Ecto neural progenitor cell (in vitro differentiated cells): Measurements from ENCODE around the gene CCIN.
"Not testable (repeated sequence)": the region's sequence is repeated elsewhere in the genome, so short reads cannot be mapped to it uniquely, and the experiment has no call there.

ENCODE experiments used
- DNase-seq: peaks from one replicate; pipeline ENCODE4 v3.0.0-alpha.2; 2018; ENCODE audit warnings: low spot score

The CCIN gene

DNA sequence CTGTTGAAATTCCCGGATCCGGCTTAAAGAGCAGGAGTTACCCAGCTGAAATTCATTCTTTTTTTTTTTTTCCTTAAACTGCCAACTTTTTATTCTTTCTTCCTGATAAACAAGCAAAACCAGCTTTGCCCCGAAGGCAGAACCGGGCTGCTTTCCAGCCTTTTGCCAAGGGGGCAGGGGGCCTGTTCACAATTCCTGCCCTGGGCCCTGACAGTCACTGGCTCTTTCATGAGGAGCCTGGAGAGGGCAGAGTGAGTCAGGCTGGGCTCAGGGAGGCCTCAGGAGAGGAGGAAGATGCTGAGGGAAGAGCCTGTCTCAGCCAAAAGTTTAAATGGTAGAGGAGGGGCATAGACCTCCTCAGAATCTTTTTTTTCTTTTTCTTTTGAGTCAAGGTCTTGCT is 27.9 kb upstream of the CCIN start:
- DNase-seq: peak; percentile 58

DNA sequence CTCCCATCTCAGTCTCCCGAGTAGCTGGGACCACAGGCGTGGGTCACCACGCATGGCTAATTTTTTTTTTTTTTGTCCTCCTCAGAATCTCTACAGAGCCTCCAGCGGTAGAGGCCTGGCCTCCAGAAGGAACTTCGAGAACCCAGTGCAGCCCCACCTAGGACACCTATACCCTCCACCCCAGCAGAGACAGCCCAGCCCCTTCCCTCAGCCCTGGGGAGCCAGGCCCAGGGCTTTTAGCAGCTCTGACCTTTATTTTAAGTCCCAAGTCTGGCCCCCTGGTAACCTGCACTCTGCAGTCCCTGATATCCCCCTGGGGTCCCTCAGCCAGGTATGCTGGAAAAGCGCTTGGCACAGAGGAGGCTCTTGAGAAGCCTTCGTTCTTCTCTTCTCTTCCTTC is 27.4 kb upstream of the CCIN start:
- DNase-seq: no peak

GRCh38 chr9:36142510-36143244 is 26.5 kb upstream of the CCIN start:
- DNase-seq: no peak

DNA sequence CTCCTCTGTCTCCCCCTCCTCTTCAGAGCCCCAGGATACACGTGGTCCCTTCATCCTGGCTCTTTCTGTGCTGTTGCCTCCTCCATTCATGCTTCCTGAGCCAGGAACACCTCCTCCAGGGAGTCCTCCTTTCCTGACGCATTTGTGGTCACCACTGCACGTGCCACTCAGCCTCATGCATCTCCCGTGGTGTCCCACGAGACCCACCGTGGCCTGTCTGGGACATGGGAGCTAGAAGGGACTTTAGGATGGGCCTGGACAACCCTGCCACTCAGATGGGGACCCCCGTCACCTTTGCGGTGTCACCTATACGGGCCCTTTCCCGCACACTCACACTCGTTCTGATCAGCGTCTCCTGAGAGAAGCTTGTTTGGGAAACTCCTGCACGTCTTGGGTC is 25.9 kb upstream of the CCIN start:
- DNase-seq: no peak

GRCh38 chr9:36144309-36145232 is 24.6 kb upstream of the CCIN start:
- DNase-seq: no peak

DNA sequence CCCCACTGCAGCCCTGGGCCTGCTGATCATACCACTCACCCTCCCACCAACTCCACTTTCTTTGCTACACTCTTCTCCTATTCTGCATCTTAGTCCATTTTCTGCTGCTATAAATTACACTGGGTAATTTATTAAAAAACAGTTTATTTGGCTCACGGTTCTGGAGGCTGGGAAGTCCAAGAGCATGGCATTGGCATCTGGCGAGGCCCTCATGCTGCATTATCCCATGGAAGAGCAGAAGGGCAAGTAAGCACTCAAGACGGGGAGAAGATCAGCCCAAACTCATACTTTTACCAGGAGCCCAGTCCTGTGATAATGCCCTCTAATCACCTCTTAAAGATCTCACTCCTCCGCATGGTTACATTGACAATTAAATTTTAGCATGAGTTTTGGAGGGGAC is 23.2 kb upstream of the CCIN start:
- DNase-seq: no peak

DNA sequence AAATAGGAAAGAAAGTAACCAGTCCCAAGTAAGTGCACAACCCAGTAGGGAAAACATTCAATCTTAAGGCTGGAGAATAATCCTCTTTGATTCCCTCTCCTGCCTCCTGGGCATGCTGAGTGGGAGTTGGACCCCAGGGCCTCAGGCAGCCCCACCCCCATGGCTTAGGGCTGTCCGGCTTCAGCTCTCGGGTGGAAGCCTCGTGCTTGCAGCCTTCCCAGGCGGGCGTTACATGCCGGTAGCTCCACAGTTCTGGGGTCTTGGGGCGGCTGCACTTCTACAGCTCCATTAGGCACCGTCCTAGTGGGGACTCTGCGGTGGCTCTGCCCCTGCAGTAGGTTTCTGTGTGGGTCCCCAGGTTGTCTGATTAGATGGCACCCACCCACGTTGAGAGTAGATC is 22.5 kb upstream of the CCIN start:
- no peak for DNase-seq

- DNase-seq: no peak
Measured at GRCh38 chr9:36147441-36148175, 21.6 kb upstream of the CCIN start.

DNA sequence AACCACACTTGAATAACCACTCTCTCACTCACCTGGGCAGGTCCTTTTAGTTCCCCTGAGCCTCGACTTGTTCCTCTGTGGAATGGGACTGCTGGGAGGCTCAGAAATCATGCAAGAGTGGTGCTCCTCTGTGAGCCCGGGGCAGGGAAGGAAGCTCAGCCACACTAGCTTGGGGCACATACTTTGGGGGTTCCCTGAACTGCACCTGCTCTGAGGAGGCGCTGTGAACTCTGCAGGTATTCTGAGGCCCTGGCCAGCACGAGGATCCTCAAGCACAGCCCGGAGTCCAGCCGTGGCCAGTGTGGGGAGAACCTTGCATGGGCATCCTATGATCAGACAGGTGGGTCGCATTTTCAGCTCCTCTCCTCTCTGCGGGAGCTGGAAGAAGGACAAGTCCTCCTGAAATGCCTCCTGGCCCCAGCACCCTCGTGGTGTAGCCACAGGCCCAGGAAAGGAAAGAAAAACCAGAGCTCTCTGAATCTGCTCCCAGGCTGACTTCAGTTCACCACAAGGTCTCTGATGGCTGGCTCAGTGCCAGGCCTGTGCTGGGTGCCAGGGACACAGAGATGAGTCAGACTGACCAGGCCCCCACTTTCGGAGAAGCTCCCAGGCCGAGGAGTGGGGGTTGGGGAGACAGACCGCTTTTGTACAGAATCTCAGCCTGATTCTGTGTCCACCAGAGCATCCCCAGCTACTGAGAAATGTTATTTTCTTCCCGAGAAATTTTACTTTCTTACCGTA is 20.7 kb upstream of the CCIN start:
- DNase-seq: no peak

GRCh38 chr9:36149197-36149596 is 20.0 kb upstream of the CCIN start:
- DNase-seq: no peak

DNA sequence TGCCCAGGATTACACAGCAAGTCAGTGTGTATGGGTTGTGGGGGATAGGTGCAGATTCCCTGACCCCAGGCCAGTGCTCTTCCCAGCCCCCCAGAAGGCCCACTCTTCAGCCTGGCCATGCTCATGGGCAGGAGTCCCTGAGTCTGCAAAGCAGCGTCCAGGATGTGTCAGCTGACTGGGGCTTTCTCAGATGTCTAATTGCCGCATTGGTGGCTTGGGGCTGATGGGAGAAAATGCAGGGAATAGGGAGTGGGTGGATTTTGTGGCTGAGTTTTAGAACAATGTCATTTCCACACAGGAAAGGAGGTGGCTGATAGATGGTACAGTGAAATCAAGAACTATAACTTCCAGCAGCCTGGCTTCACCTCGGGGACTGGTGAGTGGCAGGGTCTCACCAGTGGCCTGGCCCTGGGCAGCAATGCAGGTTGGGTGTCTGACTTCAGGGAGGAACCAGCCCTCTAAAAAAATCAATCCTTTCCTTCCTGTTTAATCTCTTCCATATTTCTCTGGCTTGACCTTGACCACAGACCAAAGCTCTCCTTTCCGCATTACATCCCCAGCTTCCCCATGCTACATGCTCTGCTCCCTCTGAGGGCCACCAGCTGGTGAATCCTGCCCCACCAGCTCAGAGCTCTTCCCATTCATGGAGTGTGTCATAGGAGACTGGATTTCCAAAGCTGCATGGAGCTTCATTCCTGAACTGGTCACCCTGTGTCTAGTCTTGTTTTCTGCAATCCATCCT is 18.4 kb upstream of the CCIN start:
- no peak for DNase-seq

DNA sequence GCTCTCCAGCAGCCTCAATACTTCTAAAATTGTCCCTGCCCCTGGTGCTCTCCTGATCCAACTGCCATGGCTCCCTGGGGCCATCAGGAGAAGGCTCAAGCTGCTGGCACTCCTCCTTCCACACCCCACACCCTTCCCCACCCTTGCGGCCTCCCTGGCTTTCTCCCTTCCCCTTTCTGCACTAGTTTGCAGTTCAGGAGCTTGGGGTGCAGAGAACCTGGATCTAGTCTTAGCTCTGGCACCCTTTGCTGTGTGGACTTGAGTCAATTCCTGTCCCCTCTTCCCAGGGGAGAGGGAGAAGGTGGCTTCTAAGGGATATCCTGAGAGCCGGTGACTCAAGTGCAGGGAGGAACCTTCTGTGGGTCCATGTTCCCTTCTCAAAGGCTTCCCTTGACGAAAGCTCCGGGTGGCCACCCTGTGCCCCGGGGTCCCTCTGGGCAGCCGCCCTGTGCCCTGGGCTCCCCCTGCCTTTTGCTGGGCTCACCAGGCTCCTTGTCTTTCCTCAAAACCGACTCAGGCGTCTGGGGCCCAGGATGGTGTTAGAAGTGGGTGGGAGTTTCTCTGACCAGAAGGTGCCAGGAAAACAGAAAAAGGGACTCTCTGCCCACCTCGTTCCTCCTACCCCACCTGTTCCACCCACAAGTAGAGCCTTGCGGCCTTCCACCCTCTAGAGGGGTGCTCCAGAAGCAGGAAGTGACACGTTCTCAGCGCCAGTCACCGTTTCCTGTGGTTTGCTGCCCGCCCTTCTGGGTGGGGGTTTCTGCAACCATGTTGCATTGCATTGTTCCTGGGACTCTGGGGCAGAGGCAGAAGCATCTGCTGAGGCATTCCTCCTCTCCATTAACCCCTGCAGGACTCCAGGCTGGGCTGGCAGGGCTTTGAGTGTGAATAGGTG is 17.6 kb upstream of the CCIN start:
- no peak for DNase-seq

DNA sequence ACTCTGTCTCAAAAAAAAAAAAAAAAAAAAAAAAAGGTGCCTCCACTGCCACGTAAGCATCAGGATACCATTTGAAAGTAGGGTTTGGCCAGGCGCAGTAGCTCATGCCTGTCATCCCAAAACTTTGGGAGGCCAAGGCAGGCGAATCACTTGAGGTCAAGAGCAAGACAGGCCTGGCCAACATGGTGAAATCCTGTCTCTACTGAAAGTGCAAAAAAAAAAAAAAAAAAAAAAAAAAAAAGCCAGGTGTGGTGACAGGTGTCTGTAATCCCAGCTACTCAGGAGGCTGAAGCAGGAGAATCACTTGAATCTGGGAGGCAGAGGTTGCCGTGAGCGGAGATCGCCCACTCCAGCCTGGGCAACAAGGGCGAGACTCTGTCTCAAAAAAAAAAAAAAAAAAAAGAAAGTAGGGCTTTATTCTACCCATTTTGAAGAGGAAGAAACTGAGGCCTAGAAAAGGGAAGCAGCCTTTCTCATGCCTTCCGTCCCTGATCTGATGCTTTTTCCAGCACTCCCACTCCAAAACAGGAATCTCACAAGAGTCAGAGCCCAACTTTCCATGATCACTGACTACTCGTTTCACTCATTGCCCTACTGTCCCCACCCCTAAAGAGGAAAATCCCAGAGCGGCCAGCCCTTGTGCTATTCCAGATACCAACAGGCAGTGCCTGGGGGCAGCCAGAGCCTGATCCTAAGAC is 16.3 kb upstream of the CCIN start:
- no peak for DNase-seq

DNA sequence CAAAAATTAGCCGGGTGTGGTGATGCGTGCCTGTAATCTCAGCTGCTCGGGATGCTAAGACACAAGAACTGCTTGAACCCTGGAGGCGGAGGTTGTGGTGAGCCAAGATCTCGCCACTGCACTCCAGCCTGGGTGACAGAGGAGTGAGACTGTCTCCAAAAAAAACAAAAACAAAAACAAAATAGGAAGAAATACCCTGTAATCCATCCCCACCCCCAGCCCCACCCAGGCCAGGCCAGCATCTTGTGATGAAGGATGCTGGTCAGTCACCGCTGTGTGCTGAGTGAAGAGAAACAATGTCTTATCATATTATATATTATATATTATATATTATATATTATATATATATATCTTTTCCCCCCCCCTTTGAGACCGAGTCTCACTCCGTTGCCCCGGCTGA is 15.4 kb upstream of the CCIN start:
- no peak for DNase-seq

GRCh38 chr9:36154331-36154952 is 14.7 kb upstream of the CCIN start:
- DNase-seq: no peak

DNA sequence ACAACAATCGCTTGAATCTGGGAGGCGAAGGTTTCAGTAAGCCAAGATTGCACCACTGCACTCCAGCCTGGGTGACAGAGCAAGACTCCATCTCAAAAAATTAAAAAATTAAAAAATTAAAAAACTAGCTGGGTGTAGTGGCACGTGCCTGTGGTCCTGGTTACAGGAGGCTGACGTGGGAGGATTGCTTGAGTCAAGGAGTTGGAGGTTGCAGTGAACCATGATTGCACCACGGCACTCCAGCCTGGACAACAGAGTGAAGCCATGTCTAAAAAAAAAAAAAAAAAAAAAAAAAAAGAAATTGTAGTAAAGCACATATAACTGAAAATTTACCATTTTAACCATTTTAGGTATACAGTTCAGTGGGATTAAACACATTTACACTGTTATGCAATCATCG is 13.1 kb upstream of the CCIN start:
- DNase-seq: no peak

DNA sequence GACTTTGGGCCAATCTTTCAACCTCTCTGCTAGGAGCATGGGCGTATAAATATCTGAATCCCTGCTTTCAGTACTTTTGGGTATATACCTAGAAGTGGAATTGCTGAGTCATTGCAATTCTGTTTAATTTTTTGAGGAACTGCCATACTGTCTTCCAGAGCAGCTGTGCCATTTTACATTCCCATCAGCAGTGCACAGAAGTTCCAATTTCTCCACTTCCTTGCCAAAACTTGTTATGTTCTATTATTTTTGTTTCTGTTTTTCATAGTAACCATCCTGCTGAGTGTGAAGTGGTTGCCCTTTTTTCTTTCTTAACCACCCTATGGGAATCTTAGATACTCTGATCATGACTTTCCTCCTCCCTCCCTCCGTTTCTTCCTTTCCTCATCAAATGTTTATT is 11.1 kb upstream of the CCIN start:
- no peak for DNase-seq

- no peak for DNase-seq
Measured at GRCh38 chr9:36158917-36159316, 10.3 kb upstream of the CCIN start.

GRCh38 chr9:36159509-36159908 is 9.7 kb upstream of the CCIN start:
- not testable (repeated sequence) for DNase-seq
